Large intestine (tissue), 12 donors: Measurements from ENCODE around the gene SPCS1. TPM values are rescaled to one million over a fixed set of nuclear protein-coding genes. Genes with fewer than 3 reads are reported as not detected.
A peak's percentile ranks its signal among the peaks of the same experiment; 100 is the strongest.
"Not testable (repeated sequence)": the region's sequence is repeated elsewhere in the genome, so short reads cannot be mapped to it uniquely, and the experiment has no call there.

Source experiments
- DNase-seq, 2 donors: peaks; one replicate each; pipeline versions ENCODE4 v3.0.0 to v3.0.0-alpha.2; 2013
- H3K27ac ChIP-seq: one replicate; pipeline ENCODE4 v1.5.1; 2013; ENCODE audit warnings: low read length
- H3K27me3 ChIP-seq: 2 replicates; pipeline ENCODE4 v1.6.1; 2013; ENCODE audit warnings: low read length; ENCODE audit not compliant: control insufficient read depth, insufficient read depth
- H3K36me3 ChIP-seq: 2 replicates; pipeline ENCODE4 v1.6.1; 2013; ENCODE audit warnings: low read length; ENCODE audit not compliant: control insufficient read depth, insufficient read depth
- H3K4me1 ChIP-seq: one replicate; pipeline ENCODE4 v1.6.1; 2013; ENCODE audit warnings: low read length; ENCODE audit not compliant: control insufficient read depth, insufficient read depth
- H3K4me3 ChIP-seq: one replicate; pipeline ENCODE4 v1.5.1; 2013; ENCODE audit warnings: low read length
- H3K9me3 ChIP-seq: one replicate; pipeline ENCODE4 v1.6.1; 2013; ENCODE audit warnings: mild to moderate bottlenecking, low read depth, low read length, moderate library complexity; ENCODE audit not compliant: control insufficient read depth
- WGBS: methylation state at CpG from one replicate; pipeline ENCODE4 v1.1.5; 2013; ENCODE audit warnings: low lambda C conversion rate; ENCODE audit not compliant: insufficient coverage; 5-methylcytosine and 5-hydroxymethylcytosine counted together
- long read RNA-seq, 11 donors: transcript quantifications; one replicate each; lab custom pipeline, GENCODE V29; 2026
- polyA plus RNA-seq: library from polyadenylated mRNA; unstranded; fragments of 120-200 nt; gene quantifications from one replicate; pipeline ENCODE4 v1.2.1, GENCODE V29; 2013

The SPCS1 gene
- polyA plus RNA-seq = 166 TPM
- long read RNA-seq, donor 1, full-length matches to known transcripts = 66 of 66 reads
- long read RNA-seq, donor 1, partial matches to known transcripts = 0 of 66 reads
- long read RNA-seq, donor 1, other reads (novel, unspliced or antisense) = 0 of 66 reads
- long read RNA-seq, donor 2, full-length matches to known transcripts = 156 of 156 reads
- long read RNA-seq, donor 2, partial matches to known transcripts = 0 of 156 reads
- long read RNA-seq, donor 2, other reads (novel, unspliced or antisense) = 0 of 156 reads
- long read RNA-seq, donor 3 = 0 reads
- long read RNA-seq, donor 4, full-length matches to known transcripts = 22 of 22 reads
- long read RNA-seq, donor 4, partial matches to known transcripts = 0 of 22 reads
- long read RNA-seq, donor 4, other reads (novel, unspliced or antisense) = 0 of 22 reads
- long read RNA-seq, donor 5, full-length matches to known transcripts = 55 of 55 reads
- long read RNA-seq, donor 5, partial matches to known transcripts = 0 of 55 reads
- long read RNA-seq, donor 5, other reads (novel, unspliced or antisense) = 0 of 55 reads
- long read RNA-seq, donor 6, full-length matches to known transcripts = 126 of 126 reads
- long read RNA-seq, donor 6, partial matches to known transcripts = 0 of 126 reads
- long read RNA-seq, donor 6, other reads (novel, unspliced or antisense) = 0 of 126 reads
- long read RNA-seq, donor 7, full-length matches to known transcripts = 65 of 74 reads
- long read RNA-seq, donor 7, partial matches to known transcripts = 9 of 74 reads
- long read RNA-seq, donor 7, other reads (novel, unspliced or antisense) = 0 of 74 reads
- long read RNA-seq, donor 8, full-length matches to known transcripts = 175 of 205 reads
- long read RNA-seq, donor 8, partial matches to known transcripts = 24 of 205 reads
- long read RNA-seq, donor 8, other reads (novel, unspliced or antisense) = 6 of 205 reads
- long read RNA-seq, donor 9, full-length matches to known transcripts = 95 of 95 reads
- long read RNA-seq, donor 9, partial matches to known transcripts = 0 of 95 reads
- long read RNA-seq, donor 9, other reads (novel, unspliced or antisense) = 0 of 95 reads
- long read RNA-seq, donor 10, full-length matches to known transcripts = 142 of 171 reads
- long read RNA-seq, donor 10, partial matches to known transcripts = 23 of 171 reads
- long read RNA-seq, donor 10, other reads (novel, unspliced or antisense) = 6 of 171 reads
- long read RNA-seq, donor 11, full-length matches to known transcripts = 87 of 87 reads
- long read RNA-seq, donor 11, partial matches to known transcripts = 0 of 87 reads
- long read RNA-seq, donor 11, other reads (novel, unspliced or antisense) = 0 of 87 reads

DNA sequence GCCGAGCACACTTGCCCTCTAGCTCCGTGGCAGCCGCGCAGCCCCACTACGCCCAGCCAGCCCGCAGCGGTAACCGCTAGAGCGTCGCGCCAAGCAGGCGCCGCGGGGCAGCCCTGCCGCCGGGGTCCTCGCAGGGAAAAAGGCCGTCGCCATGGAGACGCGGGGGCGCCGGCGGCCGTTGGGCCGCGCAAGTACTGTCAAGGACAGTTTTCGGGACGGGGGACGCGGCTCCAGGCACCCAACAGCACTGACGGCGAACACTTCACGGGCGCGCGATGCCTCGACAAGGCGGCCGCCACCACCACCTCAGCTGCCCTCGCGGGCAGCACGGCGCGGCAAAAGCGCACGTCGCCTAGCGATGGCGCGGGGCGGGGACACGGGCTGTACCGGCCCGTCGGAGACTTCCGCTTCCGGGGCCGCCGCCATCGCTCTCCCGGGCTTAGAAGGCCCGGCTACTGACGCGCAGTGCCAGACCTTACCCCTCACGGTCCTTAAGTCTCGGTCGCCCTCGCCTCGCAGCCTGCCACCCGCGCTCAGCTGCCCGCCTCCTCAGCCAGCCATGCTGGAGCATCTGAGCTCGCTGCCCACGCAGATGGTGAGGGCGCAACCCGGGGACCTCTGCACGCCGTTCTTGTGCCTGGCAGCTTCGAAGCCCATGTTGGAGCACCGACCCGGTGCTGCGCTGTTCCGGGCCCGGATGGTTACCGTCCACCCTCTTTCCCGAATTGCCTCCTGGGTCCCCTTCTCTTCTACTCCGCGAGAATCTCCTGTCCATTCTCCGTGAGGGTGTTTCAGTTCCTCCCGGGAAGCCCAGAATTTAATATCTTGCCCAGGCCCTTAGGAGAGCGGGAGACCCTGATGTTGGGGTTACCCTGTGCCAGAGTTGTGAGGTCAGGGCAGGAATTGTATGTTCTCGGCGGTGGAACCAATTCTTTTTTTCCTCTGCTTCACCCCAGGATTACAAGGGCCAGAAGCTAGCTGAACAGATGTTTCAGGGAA lies at the start of gene SPCS1, which contains the start of gene GLT8D1:
Gene SPCS1, plus strand, starts transcription at position 419 of the 999 bp plus-strand sequence. Its CDS starts 141 bp downstream, at position 560.
Gene GLT8D1, minus strand, starts transcription at position 104 of the 999 bp plus-strand sequence. CDS start 5,331 bp downstream, outside the sequence.
- Histone ChIP-seq H3K4me3 (peak within 1 kb of the TSS; percentile 89), H3K4me1 (peaks cover 13% of the 10 kb centered on the region), H3K9me3 (no peaks in the 10 kb centered on the region), H3K36me3 (peaks cover 8% of the 10 kb centered on the region), H3K27ac (peak within 1 kb of the TSS; percentile 71), H3K27me3 (no peaks in the 10 kb centered on the region)
- WGBS = 0% methylated on average over 2 of the region's 94 CpGs
- peak; percentile 86 to 94 for DNase-seq

DNA sequence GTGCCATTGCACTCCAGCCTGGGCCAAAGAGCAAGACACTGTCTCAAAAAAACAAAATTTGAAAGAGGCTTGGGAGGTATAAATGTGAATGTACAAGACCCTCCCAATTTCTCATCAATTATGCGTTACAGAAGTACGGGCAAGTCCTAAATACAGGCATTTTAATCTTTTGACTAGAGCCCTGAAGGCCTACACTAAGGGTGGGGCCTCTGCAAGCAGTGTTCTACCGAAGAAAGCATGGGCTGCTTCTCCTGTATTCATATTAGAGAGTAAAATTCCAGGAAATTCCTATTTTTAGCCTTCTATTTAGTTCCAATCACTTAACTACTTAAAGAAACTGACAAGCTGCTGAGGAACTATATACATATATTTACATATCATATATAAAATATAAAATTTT lies 45.9 kb upstream of the SPCS1 start:
- Histone ChIP-seq H3K4me1 (no peaks in the 10 kb centered on the region), H3K9me3 (no peaks in the 10 kb centered on the region), H3K4me3 (no peak overlapping the region), H3K27ac (no peak overlapping the region), H3K36me3 (peaks cover 62% of the 10 kb centered on the region), H3K27me3 (no peaks in the 10 kb centered on the region)
- WGBS = no CpG with 5 or more reads among the region's 3 CpGs
- no peak for DNase-seq

DNA sequence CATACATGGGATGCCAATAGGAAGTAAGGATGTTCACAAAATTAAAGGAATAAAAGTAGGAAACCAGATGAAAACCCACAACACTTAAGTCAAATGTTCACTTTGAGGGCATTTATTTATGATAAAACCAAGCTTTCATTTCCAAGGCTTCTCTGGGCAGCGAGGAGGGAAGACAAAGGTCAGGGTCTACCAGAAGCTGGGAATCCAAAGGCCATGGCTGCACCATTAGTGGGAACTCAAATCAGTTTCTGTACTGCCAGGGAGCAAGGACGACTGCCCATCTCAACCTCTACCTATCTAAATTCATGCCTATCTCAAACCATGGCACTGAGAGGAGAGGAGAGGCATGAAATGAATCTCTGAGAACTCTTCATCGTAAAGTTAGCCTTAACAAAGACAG lies 42.8 kb upstream of the SPCS1 start:
- no CpG with 5 or more reads among the region's 3 CpGs for WGBS
- peaks cover 54% of the 10 kb centered on the region for H3K36me3 ChIP-seq
- DNase-seq = no peak

DNA sequence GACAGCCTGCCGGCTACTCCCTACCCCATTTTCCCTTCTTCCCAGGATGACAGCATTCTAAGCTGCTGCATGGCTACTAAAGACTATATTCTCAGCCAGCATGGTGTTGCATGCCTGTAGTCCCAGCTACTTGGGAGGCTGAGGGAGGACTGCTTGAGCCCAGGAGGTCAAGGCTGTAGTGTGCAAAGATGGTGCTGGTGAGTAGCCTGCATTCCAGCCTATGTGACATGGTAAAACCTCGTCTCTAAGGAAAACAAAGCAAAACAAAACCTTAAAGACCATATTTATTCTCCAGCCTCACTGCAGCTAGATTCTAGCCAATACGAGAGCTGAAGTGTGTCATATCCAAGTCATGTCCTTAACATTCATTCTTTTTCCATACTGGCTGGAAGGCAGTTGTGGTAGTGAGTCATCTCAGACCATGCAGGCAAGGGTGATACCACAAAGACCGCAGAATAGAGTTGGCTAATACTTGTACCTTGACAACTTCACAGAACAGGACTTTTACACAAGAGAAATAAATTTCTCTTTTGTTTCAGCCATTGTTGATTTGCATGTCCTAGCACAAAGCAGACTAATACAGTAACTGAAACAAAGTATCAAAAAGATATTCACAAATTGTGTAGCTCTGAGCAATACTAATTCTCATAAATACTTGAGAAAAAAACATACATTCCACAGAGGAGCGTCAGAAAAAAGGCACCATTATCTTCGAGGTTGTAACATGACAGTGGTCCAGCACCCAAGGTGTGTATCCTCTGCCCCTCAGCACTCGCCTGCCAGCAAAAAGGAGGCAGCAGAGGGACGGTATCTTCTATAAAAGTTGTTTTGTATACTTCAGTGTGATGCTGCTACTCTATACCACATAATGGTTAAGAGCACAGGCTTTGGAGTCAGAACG lies 35.0 kb upstream of the SPCS1 start:
- no peaks in the 10 kb centered on the region for H3K4me1 ChIP-seq
- no peak overlapping the region for H3K27ac ChIP-seq
- no peaks in the 10 kb centered on the region for H3K27me3 ChIP-seq
- H3K4me3 ChIP-seq = no peak overlapping the region
- H3K9me3 ChIP-seq = no peaks in the 10 kb centered on the region
- peaks cover 35% of the 10 kb centered on the region for H3K36me3 ChIP-seq
- no peak for DNase-seq
- 100% methylated on average over 1 of the region's 9 CpGs for WGBS

More for the DNA sequence above, 42.8 kb upstream of the SPCS1 start:
- Histone ChIP-seq H3K9me3 (no peaks in the 10 kb centered on the region), H3K27ac (no peak overlapping the region), H3K4me3 (no peak overlapping the region), H3K27me3 (no peaks in the 10 kb centered on the region), H3K4me1 (no peaks in the 10 kb centered on the region)

DNA sequence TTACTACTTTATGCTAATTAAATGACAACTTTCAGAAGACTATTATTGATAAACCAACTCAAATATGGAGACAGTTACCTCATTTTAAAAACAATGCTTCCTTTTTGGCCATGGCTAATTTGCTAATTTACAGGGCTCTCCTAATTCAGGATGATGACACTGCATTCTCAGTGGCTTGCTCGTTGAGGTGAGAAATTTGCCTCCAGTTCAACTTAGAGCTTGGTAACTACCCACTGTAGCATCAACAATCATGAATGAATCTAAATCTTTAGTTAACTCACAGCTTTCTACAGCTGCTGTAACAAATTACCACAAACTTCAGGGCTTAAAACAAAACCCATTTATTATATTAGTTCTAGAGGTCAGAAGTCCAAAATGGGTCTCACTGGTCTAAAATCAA lies 34.2 kb upstream of the SPCS1 start:
- DNase-seq = no peak
- Histone ChIP-seq H3K4me1 (no peaks in the 10 kb centered on the region), H3K9me3 (no peaks in the 10 kb centered on the region), H3K4me3 (no peak overlapping the region), H3K36me3 (peaks cover 36% of the 10 kb centered on the region), H3K27me3 (no peaks in the 10 kb centered on the region), H3K27ac (no peak overlapping the region)
- WGBS = no CpG with 5 or more reads among the region's 1 CpG

DNA sequence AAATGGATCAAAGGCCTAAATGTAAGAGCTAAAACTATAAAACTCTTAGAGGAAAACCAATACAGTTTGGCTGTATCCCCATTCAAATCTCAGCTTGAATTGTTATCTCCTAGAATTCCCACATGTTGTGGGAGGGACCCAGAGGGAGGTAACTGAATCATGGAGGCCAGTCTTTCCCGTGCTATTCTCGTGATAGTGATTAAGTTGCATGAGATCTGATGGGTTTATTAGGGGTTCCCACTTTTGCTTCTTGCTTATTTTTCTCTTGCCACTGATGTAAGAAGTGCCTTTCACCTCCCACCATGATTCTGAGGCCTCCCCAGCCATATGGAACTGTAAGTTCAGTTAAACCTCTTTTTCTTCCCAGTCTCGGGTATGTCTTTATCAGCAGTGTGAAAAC lies 29.7 kb upstream of the SPCS1 start:
- not testable (repeated sequence) for H3K4me3 ChIP-seq, H3K27ac ChIP-seq, DNase-seq, H3K4me1 ChIP-seq, H3K27me3 ChIP-seq, H3K9me3 ChIP-seq
- no CpG with 5 or more reads among the region's 3 CpGs for WGBS
- H3K36me3 ChIP-seq = peaks cover 50% of the 10 kb centered on the region

DNA sequence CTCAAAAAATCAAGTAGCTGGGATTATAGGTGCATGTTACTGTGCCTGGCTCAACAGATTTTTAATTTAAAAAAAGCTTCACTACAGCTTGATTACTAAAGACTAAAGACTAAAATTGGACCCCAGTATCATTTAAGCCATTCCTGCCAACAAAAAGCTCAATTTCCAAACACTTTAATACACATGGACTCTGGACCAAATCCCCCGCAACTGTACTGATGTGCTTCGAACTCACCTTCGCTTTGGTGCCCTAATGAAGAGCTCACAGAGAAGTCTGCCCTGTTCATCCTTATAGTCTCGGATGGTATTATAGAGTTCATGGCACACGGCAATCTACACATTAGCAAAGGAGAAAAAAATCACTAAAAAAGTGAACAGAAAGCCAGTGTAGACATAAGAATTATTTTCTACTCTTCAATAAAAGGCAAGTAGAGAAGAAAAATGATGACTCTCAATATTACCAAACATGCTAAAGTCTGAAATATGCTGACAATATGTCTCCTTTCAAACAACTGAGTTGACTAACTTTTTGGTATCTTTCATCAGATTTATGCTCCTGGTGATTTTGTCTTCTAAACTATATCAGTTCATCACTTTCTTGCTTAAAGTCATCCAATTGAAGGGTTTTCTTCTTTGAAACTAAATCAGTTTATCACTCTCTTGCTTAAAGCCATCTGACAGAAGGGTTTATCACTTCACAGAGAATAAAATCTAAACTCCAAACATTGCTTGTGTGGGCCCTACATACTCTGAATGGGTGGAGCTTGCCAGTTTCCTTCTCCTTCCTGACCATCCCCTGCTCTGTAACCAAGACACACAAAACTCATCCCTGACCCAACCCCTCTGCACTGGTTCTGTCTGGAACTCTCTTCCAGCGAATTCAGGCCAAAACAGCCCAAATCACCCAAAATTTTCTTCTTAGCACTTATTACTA lies 27.4 kb upstream of the SPCS1 start:
- DNase-seq = no peak
- 100% methylated on average over 1 of the region's 6 CpGs for WGBS
- Histone ChIP-seq H3K9me3 (no peaks in the 10 kb centered on the region), H3K4me3 (no peak overlapping the region), H3K27me3 (no peaks in the 10 kb centered on the region), H3K36me3 (peaks cover 40% of the 10 kb centered on the region), H3K4me1 (peaks cover 9% of the 10 kb centered on the region), H3K27ac (no peak overlapping the region)

DNA sequence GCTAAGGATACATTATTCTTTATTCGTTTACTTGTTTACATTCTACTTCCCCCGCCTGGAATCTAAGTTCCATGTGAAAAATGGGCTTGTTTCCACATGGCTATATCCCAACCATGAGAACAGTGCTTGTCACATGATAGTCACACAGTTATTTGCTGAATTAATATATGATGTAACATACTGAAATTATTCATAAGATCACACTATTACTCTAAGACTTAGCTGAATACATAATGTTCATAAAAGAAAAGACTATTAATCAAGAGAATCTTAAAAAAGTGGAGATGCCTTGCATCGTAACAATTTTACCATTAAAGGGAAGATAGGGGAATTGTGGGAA lies 26.7 kb upstream of the SPCS1 start:
- no peak overlapping the region for H3K4me3 ChIP-seq
- H3K9me3 ChIP-seq = no peaks in the 10 kb centered on the region
- H3K4me1 ChIP-seq = peaks cover 15% of the 10 kb centered on the region
- H3K27me3 ChIP-seq = no peaks in the 10 kb centered on the region
- no peak for DNase-seq
- WGBS = 84% methylated on average over 2 of the region's 3 CpGs
- no peak overlapping the region for H3K27ac ChIP-seq
- peaks cover 40% of the 10 kb centered on the region for H3K36me3 ChIP-seq
